Spleen (tissue), 11 donors: ENCODE measurements around the gene FEM1B. TPM values are rescaled to one million over a fixed set of nuclear protein-coding genes. Genes with fewer than 3 reads are reported as not detected.

Experiments
- DNase-seq: peaks from one replicate; pipeline ENCODE4 v3.0.0-alpha.2; 2020
- H3K27ac ChIP-seq, 8 donors: fragments of 200-600 bp; sonication (generic) in 7 of 8; 1 replicate in 4 of 8; 2 replicates in 4 of 8; pipeline versions ENCODE4 v1.5.0 to v1.8.0; 2016 to 2021; ENCODE audit warnings: inconsistent platforms in 4 of 8, mild to moderate bottlenecking in 4 of 8, moderate library complexity in 1 of 8
- H3K27me3 ChIP-seq, 7 donors: fragments of 200-600 bp; sonication (generic) in 6 of 7; replicated peaks in 1 of 7; 1 replicate in 4 of 7; 2 replicates in 3 of 7; pipeline versions ENCODE4 v1.5.0 to v1.8.0; 2016 to 2021; ENCODE audit warnings: inconsistent platforms in 3 of 7, mild to moderate bottlenecking in 1 of 7
- H3K36me3 ChIP-seq, 6 donors: fragments of 200-600 bp; sonication (generic) in 5 of 6; 1 replicate in 4 of 6; 2 replicates in 2 of 6; pipeline versions ENCODE4 v1.5.0 to v1.8.0; 2016 to 2021; ENCODE audit warnings: inconsistent platforms in 2 of 6
- H3K4me1 ChIP-seq, 6 donors: fragments of 200-600 bp; sonication (generic) in 5 of 6; 1 replicate in 3 of 6; 2 replicates in 3 of 6; pipeline versions ENCODE4 v1.5.0 to v1.8.0; 2016 to 2021; ENCODE audit warnings: inconsistent platforms in 3 of 6
- H3K4me3 ChIP-seq, 8 donors: fragments of 200-600 bp; sonication (generic) in 7 of 8; 1 replicate in 4 of 8; 2 replicates in 4 of 8; pipeline versions ENCODE4 v1.5.0 to v1.8.0; 2016 to 2021; ENCODE audit warnings: inconsistent platforms in 4 of 8, mild to moderate bottlenecking in 4 of 8, moderate library complexity in 2 of 8
- H3K9me3 ChIP-seq, 8 donors: fragments of 200-600 bp; sonication (generic) in 7 of 8; 1 replicate in 4 of 8; 2 replicates in 4 of 8; pipeline versions ENCODE4 v1.5.0 to v1.8.0; 2016 to 2021; ENCODE audit warnings: inconsistent platforms in 4 of 8
- CTCF ChIP-seq, 11 experiments: fragments of 200-600 bp in 7 of 11; fragments of 450-650 bp in 4 of 11; sonication (generic) in 4 of 11; IDR thresholded peaks in 8 of 11; conservative IDR thresholded peaks in 3 of 11; 1 replicate in 7 of 11; 2 replicates in 4 of 11; pipeline versions ENCODE4 v1.4.0 to v1.8.0; 2016 to 2021; ENCODE audit warnings: antibody characterized with exemption in 11 of 11, inconsistent platforms in 4 of 11, mild to moderate bottlenecking in 1 of 11
- POLR2A ChIP-seq, 3 donors: fragments of 450-650 bp; IDR thresholded peaks; one replicate each; pipeline ENCODE4 v1.5.1; 2017; ENCODE audit warnings: antibody characterized with exemption in 3 of 3, mild to moderate bottlenecking in 1 of 3
- POLR2AphosphoS5 ChIP-seq, 3 donors: sonication (generic); formaldehyde crosslinking; IDR thresholded peaks; one replicate each; pipeline ENCODE4 v1.5.1; 2017; ENCODE audit warnings: antibody characterized with exemption in 3 of 3
- WGBS, 5 donors: extraction: QIAGEN DNeasy Blood & Tissue Kit in 3 of 5; methylation state at CpG; one replicate each; pipeline versions ENCODE4 v1.1.5 to v1.1.7; 2013 to 2018; 5-methylcytosine and 5-hydroxymethylcytosine counted together
- intact Hi-C: fragments of 100-400 bp; cut with DNase I; formaldehyde crosslinking; loops from one replicate; pipeline ENCODE4 v1.15.0; 2023; ENCODE audit warnings: low total_unique reads
- polyA plus RNA-seq, 3 donors: library from polyadenylated mRNA; stranded (reverse); fragments of 200-250 nt; gene quantifications; one replicate each; pipeline ENCODE4 v1.2.1, GENCODE V29; 2013
- total RNA-seq, 7 donors: library from RNA; depleted of rRNA in 3 of 7; stranded (reverse); fragments of >200 nt in 3 of 7; fragmentation: NEBNext Ultra II Directional in 4 of 7; extraction: Animal tissue kit (Norgen Biotek cat#: 25700) in 4 of 7; gene quantifications; one replicate each; pipeline versions ENCODE4 v1.1.0 to v1.2.1, GENCODE V29; 2016 to 2021
- donor health status: healthy with polysubstance abuse.
- donor health status: DM: no; HTN: no; CAD: no; lungs with moderate emphysema.
- donor health status: DM: no; HTN: no; CAD: no.
- donor health status: Bipolar disorder and iron deficiency.
- donor health status: healthy.
- donor health status: DM: no; HTN: no; CAD: no.
- donor health status: DM: yes; HTN: yes; CAD: no.

The FEM1B gene
- total and polyA plus RNA-seq, 10 donors, result 6.2 to 63.5 (median 44.9) TPM

- 28 to 56% (median 40%) methylated on average over 3 of the region's 3 CpGs for WGBS, 5 donors
- TF ChIP-seq CTCF (IDR thresholded peaks at IDR 0.05 in 8 of 11, conservative IDR thresholded peaks at IDR 0.05 in 3 of 11) (no peak), POLR2A (IDR thresholded peaks at IDR 0.05) (no peak), POLR2AphosphoS5 (IDR thresholded peaks at IDR 0.05) (no peak)
- H3K27me3 ChIP-seq, result no peaks in the 10 kb centered on the region
- no peaks in the 10 kb centered on the region for H3K36me3 ChIP-seq
- peaks cover 0 to 14% (median 5%) of the 10 kb centered on the region in 6 donors for H3K4me1 ChIP-seq
- intact Hi-C loops, result loop anchor here (10.0 kb wide), 1 partner anchor 136 kb away; no protein-coding TSS in a partner anchor
- H3K9me3 ChIP-seq, result peaks cover 0 to 16% (median 12%) of the 10 kb centered on the region in 8 donors
- no peak overlapping the region for H3K27ac ChIP-seq
- DNase-seq, result no peak
- H3K4me3 ChIP-seq, result no peak overlapping the region
Measured at GRCh38 chr15:68249058-68249713, 28.4 kb upstream of the FEM1B start.

- Histone ChIP-seq H3K27ac (no peak overlapping the region), H3K4me1 (peaks cover 0 to 37% (median 17%) of the 10 kb centered on the region in 6 donors), H3K4me3 (no peak overlapping the region), H3K36me3 (no peaks in the 10 kb centered on the region), H3K9me3 (no peaks in the 10 kb centered on the region), H3K27me3 (peaks cover 0 to 19% (median 6%) of the 10 kb centered on the region in 7 donors)
- WGBS, 5 donors, result 37 to 45% (median 41%) methylated on average over 7 of the region's 7 CpGs
- TF ChIP-seq CTCF (IDR thresholded peaks at IDR 0.05 in 8 of 11, conservative IDR thresholded peaks at IDR 0.05 in 3 of 11) (peak; percentile 58 to 83 (median 77)), POLR2AphosphoS5 (IDR thresholded peaks at IDR 0.05) (no peak)
- DNase-seq, result no peak
- intact Hi-C loops, result loop anchor here (10.0 kb wide), 1 partner anchor 52 kb away; no protein-coding TSS in a partner anchor
Measured at GRCh38 chr15:68252925-68253534, 24.5 kb upstream of the FEM1B start.

GRCh38 chr15:68256675-68257450, 20.7 kb upstream of the FEM1B start:
- peak in 1 of 3 donors; percentile 23 for TF ChIP-seq POLR2A (IDR thresholded peaks at IDR 0.05)
- TF ChIP-seq CTCF (IDR thresholded peaks at IDR 0.05 in 8 of 11, conservative IDR thresholded peaks at IDR 0.05 in 3 of 11), result no peak
- TF ChIP-seq POLR2AphosphoS5 (IDR thresholded peaks at IDR 0.05), result peak; percentile 86 to 92 (median 91)
- intact Hi-C loops, result loop anchor here (10.0 kb wide), 1 partner anchor 48 kb away; no protein-coding TSS in a partner anchor
- H3K4me1 ChIP-seq, result peaks cover 0 to 29% (median 15%) of the 10 kb centered on the region in 6 donors
- no peaks in the 10 kb centered on the region for H3K36me3 ChIP-seq
- peaks cover 0 to 19% (median 6%) of the 10 kb centered on the region in 7 donors for H3K27me3 ChIP-seq
- no peaks in the 10 kb centered on the region for H3K9me3 ChIP-seq
- peak overlapping the region; percentile 60 to 89 (median 86) for H3K27ac ChIP-seq
- 13 to 38% (median 14%) methylated on average over 33 to 57 of the region's 57 CpGs for WGBS, 5 donors
- peak; percentile 92 for DNase-seq
- H3K4me3 ChIP-seq, result peak overlapping the region; percentile 36 to 68 (median 44)
